GM19372 (cell line): ENCODE measurements around the gene ELL.

Experiments
- ATAC-seq: cut with Tn5 transposase; IDR thresholded peaks from one replicate; pipeline ENCODE4 v1.9.1; 2021; ENCODE audit warnings: mild to moderate bottlenecking, low read depth, moderate library complexity; ENCODE audit not compliant: unreplicated experiment

ELL gene

GRCh38 chr19:18506101-18506930 lies 15.6 kb downstream of the ELL start:
- ATAC-seq: no peak

DNA sequence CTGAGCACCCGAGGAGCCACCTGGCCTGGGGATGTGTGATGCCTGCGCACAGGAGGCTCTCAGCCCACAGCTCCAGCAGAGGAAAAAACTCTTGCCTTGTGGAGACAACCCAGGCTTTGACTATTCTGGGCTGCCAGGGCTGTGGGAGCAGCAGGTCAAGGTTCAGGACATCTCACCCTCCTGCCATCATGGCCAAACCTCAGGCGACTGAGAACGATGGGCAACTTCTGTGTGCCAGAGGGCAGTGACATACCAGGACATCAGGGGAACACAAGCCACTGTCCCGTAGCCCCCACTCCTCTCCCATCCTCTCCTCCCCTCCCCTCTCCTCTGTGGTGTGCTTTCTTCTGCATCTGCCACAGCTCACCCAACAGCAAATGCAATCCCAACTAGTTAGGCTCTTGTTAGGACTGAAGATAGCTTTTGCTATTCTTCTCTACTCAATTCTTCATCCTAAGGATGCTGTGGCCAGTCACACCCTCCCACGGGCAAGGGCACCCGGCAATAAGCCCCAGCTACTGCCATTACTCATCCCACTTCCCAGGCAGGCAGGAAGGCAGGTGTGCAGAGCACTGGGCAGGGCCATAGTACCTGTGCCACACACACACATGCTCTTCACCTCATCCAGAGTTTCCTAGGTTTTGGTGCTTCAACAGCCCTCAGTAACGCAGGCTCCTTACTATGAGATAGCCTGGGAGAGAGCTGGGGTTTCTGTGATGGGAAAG lies 16.8 kb downstream of the ELL start:
- ATAC-seq: no peak

DNA sequence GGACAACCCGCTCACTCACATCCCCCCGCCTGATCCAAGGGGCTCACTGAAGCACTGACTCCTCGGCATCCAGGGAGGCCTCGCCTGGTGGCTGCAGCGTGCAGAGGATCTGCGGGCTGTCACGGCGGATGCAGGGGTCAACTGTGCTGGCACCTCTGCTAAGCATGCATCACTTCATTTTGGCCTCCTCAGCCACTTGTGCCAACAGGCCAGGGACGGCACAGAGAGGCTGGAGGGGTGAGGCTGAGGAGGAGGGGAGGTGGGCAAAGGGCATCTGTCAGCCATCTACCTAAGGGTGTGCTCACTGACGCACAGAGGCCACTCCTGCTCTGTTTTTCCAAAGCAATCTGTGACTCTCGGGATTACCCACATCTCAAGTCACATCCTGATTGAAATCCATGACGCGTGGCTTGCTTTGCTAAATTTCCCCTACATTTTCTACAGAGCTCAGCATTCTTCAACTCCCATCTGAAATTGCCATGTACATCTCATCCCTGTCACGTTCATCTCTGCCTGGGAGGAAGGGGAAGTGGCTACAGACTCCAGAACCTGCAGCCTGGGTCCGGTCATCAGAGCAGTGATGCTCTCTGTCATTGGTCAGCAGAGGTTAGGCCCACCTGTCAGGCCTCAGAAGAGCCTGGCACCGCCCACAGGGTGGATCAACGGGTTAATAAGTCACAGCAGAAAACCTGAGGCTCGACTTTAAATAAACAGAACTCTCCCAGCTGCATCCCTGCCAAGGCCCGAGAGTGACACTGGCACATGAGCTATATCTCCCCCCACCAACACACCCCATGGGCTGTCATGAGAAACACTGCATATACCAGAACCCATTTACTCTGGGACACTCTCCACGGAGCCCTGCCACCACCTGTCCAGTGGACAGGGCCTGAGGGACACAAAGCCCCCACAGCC lies 17.6 kb downstream of the ELL start:
- ATAC-seq: no peak

DNA sequence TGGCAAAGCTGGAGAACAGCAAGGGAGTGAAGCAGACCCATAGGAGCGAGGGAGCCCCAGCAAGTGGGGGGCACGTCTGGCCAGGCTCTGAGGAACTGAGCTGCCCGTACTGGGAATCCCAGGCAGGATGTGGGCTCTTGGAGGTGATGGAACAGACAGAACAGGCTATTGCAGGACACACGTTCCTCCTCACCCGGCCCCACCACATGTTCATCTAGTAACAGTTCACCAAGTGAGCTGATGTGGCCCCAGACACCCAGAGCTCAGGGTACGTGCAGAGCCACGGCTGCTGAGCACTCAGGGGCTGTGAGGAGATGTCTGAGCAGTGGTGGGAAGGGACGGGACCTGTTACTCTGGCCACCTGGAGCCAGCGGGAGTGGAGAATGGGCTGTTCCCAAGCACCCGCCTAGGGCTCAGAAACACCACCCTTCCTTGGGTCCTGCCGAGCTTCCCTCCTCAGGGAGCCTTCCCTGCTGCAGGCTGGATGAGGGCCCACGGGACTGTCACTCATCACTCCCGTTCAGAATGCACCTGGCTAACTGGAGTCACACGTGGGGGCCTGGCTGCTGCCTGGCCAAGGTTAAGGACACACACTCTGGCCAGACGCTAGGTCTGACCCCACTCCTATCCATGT lies 18.4 kb downstream of the ELL start:
- ATAC-seq: no peak

DNA sequence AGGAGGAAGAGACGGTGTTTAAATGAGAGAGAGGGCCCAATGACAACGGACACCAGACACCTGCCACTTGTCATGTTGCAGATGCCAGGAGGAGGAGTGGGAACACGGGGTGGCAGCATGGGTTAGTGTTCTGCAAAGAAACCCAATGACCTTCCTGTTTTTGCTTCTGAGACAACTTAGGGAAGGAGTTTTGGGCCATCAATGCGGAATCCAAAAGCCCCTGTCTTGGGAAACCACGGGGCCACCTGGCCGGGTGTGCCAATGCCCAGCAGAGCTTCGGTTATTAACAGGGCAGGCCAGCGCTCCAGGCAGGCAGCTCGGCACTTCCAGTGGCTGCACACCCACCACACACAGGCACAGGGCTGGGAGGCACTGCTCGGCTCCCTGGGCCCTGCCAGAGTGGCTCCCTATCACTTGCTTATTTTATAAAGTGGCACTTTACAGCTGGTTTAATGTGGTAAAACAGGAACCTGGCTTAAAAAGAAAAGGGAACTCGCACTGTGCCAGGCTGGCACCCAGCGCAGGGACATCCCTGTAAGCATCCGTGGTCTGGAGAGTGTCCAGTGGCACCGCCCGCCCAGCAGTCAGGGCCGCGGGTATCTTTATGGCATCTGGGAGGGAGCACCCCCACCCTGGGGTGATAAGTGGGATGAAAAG lies 19.1 kb downstream of the ELL start:
- no peak for ATAC-seq

DNA sequence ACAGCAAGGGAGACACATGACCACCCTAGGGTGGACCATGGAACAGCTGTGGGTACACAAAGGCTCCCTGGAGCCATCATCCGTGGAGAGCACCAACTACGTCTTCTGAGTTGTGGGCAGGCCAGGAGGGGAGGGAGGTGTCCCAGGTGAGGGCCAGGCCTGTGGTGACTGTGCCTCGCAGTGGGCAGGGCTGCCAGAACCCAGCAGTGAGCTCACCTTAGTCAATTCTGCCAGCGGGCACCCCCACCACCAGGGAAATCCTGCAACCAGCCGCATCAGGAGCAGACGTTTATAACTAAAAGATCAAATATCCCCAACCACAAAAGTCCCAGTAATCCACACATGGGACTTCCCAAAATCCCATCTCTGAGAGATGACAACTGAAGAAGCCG lies 19.6 kb downstream of the ELL start:
- no peak for ATAC-seq

GRCh38 chr19:18501832-18502231 lies 20.0 kb downstream of the ELL start:
- no peak for ATAC-seq

GRCh38 chr19:18501351-18501750 lies 20.5 kb downstream of the ELL start:
- ATAC-seq: no peak

DNA sequence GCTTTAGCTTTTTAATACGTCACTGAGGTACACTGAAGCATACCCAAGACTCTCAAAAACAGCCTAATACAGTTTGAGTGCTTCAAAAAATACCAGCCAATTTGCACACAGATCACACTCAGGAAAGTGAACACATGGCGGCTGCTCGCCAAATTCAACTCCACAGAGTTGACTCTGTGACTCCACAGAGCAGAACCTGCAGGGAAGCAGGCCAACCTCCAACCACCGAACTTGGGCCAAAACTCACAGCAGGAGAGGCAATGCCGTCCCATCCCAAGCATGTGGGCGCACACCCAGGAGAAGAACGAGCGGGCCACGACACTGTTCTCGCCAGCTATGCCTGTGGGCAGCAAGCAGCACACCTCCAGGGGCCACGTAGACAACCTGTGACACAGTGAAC lies 21.1 kb downstream of the ELL start:
- no peak for ATAC-seq

- no peak for ATAC-seq
Observed at GRCh38 chr19:18500376-18500775, 21.5 kb downstream of the ELL start.

DNA sequence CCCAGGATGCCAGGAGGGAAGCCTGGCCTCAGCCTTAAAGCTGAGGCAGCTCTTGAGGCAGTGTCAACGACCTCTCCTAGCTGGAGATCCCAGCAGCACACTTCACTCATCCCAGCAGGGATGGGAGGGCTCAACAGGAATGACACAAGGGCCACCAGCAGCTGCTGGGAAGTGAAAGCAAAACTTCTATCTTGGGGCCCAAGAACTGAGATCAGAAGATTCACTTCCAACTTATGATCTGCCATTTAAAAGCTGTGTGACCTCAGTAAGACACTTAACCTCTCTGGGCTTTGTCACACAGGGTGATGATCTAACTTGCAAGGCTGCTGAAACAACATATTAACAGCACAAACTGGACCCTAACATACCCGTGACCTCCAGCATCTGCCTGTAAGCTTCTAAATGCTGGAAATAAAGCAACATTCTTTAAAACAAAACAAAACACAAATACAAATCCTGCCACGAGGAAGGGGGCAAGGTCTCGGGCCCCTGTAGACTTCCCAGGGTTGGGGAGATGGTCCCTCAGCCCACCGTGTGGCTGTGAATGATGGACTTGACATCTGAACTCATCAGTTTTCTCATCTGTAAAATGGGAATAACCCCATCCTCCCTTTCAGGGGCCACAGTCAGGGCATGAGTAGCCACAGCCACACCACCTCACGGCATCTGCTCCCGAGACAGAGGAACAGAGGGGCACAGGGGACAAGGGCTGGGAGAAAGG lies 22.7 kb downstream of the ELL start:
- ATAC-seq: no peak

DNA sequence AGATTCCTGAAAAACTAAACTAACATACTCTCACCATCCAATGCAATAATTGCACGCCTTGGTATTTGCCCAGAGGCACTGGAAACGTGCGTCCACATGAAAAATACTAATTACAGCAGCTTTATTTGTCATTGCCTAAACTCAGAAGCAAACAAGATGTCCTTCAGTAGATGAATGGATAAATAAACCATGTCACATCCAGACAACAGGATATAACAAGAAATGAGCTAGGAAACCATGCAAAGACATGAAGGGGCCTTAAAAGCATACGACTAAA lies 25.0 kb downstream of the ELL start:
- ATAC-seq: no peak

DNA sequence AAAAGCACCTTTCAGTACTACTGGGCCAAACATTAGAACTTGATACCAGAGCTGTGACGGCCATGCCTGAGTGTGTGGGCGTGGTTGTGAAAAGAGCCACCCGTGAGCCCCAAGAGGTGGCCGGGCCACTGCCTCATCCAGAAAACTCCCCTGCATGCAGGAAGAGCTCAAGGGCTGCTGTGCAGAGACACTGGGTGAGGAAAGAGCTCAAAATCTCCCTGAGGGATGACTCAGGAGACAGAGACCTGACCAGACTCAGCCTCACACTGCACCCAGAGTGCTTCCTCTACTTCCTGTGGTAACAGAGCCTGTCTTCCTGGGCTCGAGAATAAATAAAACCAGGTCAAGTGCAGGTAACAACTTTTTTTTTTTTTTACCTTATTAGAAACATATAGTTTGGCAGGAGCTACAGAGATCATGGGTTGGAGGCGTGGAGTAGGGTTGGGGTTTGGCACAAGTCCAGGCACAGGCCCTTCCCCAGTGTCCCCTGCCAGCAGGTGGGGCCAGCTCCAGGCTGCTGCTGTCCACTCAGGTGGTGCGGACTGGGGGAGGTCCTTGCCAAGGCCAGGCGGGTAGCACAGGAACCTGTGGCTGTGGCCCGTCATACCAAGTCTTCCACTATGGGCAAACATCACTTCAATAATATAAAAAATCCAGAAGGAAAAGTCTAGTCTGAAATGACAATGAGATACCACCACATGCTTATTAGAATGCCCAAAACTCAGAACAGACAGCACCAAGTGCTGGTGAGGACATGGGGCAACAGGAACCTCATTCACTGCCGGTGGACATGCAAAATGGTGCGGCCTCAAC lies 25.5 kb downstream of the ELL start:
- no peak for ATAC-seq

DNA sequence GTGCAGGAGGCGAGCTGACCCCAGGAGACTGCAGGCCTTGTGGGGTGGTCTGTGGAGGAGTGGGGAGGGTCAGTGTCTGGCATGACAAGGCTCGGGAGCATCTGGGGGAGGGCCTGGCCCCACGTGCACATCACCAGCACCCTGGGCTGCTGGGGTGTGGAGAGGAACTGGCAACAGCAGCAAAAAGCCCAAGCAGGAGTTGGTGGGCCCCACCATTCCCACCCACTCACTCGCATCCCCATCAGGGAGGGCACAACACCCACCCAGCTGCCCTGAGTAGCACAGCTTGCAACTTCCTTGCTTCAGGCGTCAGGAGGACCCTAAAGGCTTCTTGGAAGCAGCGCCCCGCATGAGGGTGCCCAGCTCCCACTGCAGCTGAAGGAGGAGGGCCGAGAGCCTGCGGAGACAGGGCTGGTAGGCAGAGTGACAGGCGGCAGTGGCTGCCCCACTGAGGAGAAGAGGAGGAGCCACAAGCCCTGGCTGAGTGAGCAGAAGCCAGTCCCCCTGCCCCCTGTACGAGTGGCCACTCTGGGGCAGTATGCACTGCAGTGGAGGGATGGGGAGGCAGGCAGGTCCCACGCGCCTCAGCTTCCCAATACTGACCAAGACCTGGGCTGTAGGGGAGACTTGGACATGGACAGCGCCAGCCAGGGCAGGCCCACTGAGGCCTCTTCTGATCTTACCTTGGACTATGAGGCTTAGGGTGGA lies 26.5 kb downstream of the ELL start:
- no peak for ATAC-seq

DNA sequence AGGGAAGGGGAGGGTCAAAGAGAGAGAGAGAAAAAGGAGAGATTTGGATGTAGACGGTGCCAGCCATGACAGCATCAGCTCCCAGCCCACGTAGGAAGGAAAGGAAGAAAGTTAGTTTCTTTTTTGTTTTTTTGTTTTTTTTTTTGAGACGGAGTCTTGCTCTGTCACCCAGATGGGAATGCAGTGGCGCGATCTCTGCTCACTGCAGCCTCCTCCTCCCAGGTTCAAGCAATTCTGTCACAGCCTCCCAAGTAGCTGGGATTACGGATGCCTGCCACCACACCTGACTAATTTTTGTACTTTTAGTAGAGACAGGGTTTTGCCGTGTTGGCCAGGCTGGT lies 27.6 kb downstream of the ELL start:
- ATAC-seq: no peak

GRCh38 chr19:18493440-18494266 lies 28.2 kb downstream of the ELL start:
- no peak for ATAC-seq
